Neutrophil (primary cell): ENCODE data around the gene NKD1.

ENCODE experiments used
- H3K27ac ChIP-seq: fragments of 200-600 bp; sonication (generic); 2 replicates; pipeline ENCODE4 v1.5.1; 2016; ENCODE audit warnings: mild to moderate bottlenecking, moderate library complexity
- H3K27me3 ChIP-seq: fragments of 200-600 bp; sonication (generic); 2 replicates; pipeline ENCODE4 v1.6.0; 2016; ENCODE audit warnings: mild to moderate bottlenecking
- H3K36me3 ChIP-seq: fragments of 200-600 bp; sonication (generic); 2 replicates; pipeline ENCODE4 v1.5.1; 2017
- H3K4me1 ChIP-seq, 2 experiments: fragments of 200-600 bp in 1 of 2; sonication (generic) in 1 of 2; 1 replicate in 1 of 2; 2 replicates in 1 of 2; pipeline versions ENCODE4 v1.5.1 to v1.6.1; 2013 to 2016; ENCODE audit warnings: low read depth in 1 of 2, low read length in 1 of 2, mild to moderate bottlenecking in 1 of 2, moderate library complexity in 1 of 2; ENCODE audit not compliant: control insufficient read depth in 1 of 2, insufficient read depth in 1 of 2
- H3K4me3 ChIP-seq, 2 experiments: fragments of 200-600 bp in 1 of 2; sonication (generic) in 1 of 2; 1 replicate in 1 of 2; 2 replicates in 1 of 2; pipeline ENCODE4 v1.5.1; 2013 to 2016; ENCODE audit warnings: low read depth in 1 of 2, low read length in 1 of 2, mild to moderate bottlenecking in 1 of 2, moderate library complexity in 1 of 2
- H3K9me3 ChIP-seq: fragments of 200-600 bp; sonication (generic); 2 replicates; pipeline ENCODE4 v1.5.1; 2016
- CTCF ChIP-seq: fragments of 200-600 bp; sonication (generic); IDR thresholded peaks from 2 replicates; pipeline ENCODE4 v1.5.1; 2016; ENCODE audit warnings: antibody characterized with exemption

NKD1 gene

GRCh38 chr16:50678531-50678930 is 130.3 kb downstream of the NKD1 start:
- no peaks in the 10 kb centered on the region for H3K27me3 ChIP-seq
- H3K27ac ChIP-seq: peak overlapping the region; percentile 92
- H3K36me3 ChIP-seq: peaks cover 61% of the 10 kb centered on the region
- no peak overlapping the region for H3K4me3 ChIP-seq
- TF ChIP-seq CTCF: no peak
- H3K9me3 ChIP-seq: no peaks in the 10 kb centered on the region
- H3K4me1 ChIP-seq: peaks cover 72 to 85% of the 10 kb centered on the region in 2 experiments

DNA sequence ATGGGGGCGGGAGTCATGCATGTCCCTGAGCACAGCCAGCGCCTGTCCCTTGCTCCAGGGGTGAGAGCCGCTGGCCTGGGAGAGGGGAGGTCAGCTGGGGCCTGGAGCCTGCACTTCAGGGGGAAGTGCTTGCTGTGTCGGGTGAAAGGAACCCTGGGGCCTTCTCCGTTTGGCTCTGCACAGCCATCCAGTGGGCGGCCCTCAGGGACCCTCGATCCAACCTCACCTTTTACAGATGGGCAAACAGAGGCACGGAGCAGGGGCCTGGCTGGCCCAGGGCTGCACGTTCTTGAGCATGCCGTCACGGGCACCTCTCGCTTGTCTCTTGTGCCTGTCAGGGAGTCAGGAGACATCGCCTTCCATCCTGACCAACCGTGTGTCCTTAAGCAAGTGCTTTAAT is 131.1 kb downstream of the NKD1 start:
- Histone ChIP-seq H3K4me1 (peaks cover 80 to 92% of the 10 kb centered on the region in 2 experiments), H3K9me3 (no peaks in the 10 kb centered on the region), H3K4me3 (peak overlapping the region; percentile 72 to 86), H3K36me3 (peaks cover 54% of the 10 kb centered on the region), H3K27ac (peak overlapping the region; percentile 92), H3K27me3 (no peaks in the 10 kb centered on the region)
- no peak for TF ChIP-seq CTCF

DNA sequence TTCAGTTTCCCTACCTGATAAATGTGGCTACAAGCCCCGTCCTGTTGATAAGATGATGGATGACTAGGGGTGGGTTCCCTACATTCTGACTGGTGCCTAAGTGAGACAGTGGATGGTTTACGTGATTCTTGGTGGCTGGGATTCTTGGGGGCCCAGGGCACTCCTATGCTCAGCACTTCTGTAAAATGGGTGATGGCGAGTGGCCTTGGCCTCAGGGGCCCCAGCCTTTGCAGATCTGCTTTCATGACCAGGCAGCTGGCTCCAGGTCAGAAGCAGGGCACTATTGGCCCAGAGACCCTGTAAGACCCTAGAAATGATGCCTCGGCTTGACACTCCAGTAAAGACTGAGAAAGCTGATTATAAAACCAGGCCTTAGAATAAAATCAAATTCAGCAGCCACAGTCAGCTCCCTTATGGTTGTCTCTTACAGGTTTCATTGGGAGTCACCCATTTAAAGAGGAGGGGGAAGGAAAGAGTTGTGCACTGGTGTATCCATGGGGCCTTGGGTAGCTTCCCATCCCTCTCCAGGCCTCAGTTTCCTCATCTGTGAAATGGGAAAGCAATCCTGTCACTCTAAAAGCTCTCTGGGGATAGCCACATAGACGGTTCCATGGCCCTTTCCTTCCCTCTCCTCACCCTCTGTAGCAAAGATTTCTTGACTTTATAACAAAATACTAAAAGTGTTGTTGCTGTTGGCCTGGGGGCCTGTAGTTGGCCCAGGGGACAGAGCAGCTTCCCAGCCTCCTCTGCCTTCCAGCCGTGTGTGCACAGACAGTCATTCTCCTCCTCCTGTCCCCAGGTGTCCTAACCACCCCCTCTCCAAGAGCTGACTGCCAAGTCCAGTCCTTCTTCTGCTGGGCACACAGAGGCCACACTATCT is 131.7 kb downstream of the NKD1 start:
- peaks cover 85 to 97% of the 10 kb centered on the region in 2 experiments for H3K4me1 ChIP-seq
- H3K4me3 ChIP-seq: peak overlapping the region; percentile 72 to 86
- TF ChIP-seq CTCF: no peak
- peak overlapping the region; percentile 92 for H3K27ac ChIP-seq
- peaks cover 47% of the 10 kb centered on the region for H3K36me3 ChIP-seq
- H3K27me3 ChIP-seq: no peaks in the 10 kb centered on the region
- H3K9me3 ChIP-seq: no peaks in the 10 kb centered on the region

GRCh38 chr16:50680556-50680893 is 132.3 kb downstream of the NKD1 start:
- Histone ChIP-seq H3K4me3 (peak overlapping the region; percentile 72 to 86), H3K4me1 (peaks cover 85 to 97% of the 10 kb centered on the region in 2 experiments), H3K27ac (peak overlapping the region; percentile 92), H3K9me3 (no peaks in the 10 kb centered on the region), H3K36me3 (peaks cover 41% of the 10 kb centered on the region), H3K27me3 (no peaks in the 10 kb centered on the region)
- TF ChIP-seq CTCF: no peak

DNA sequence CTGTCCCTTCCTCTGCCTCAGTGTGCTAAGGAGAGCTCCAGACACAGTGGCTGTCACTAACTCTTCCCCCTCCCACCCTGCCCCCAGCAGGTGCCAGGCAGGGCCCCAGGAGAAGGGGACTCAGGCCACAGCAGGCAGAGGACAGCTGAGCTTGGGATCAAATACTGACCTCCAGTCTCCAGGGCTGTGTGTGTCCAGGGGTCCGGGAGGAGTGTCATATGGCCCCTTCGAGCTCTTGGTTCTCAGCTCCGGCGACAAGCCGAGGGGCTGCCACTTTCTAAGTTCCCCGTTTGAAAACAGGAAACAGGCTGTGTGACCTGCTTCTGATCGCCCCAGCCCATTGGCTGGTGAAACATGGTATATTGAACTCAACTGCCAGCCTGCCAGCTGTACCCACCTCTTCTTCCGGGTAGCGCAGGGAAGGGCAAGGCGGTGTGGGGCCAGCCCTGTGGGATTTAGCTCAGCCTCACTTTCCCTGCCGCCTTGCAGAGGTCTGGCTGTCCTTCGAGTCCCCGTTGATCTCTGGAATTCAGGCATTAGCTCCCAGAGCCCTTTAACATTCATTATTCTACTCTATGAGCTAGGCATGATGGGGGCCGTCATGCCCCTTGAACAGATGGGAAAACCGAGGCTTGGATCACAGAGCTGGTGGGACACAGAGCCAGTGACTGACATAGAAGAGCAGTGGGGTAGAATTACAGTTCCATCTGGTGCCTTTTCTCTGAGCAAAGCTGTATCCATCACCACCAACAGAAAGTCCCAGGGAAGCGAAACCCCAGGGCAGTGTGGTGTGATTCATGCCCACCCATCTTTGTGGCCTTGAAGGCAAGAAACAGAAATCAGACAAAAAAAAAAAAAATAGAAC is 133.1 kb downstream of the NKD1 start, which contains the start of gene SNX20:
SNX20 (minus strand) TSS at position 292 of the 865 bp plus-strand sequence. CDS start 3,786 bp downstream, outside the sequence.
- Histone ChIP-seq H3K4me1 (peaks cover 86 to 97% of the 10 kb centered on the region in 2 experiments), H3K4me3 (peak within 1 kb of the TSS; percentile 72 to 86), H3K9me3 (no peaks in the 10 kb centered on the region), H3K27me3 (no peaks in the 10 kb centered on the region), H3K36me3 (peaks cover 34% of the 10 kb centered on the region), H3K27ac (peak within 1 kb of the TSS; percentile 92)
- TF ChIP-seq CTCF: peak; percentile 25
